ENCODE measurements around the gene ANAPC2.

DNA sequence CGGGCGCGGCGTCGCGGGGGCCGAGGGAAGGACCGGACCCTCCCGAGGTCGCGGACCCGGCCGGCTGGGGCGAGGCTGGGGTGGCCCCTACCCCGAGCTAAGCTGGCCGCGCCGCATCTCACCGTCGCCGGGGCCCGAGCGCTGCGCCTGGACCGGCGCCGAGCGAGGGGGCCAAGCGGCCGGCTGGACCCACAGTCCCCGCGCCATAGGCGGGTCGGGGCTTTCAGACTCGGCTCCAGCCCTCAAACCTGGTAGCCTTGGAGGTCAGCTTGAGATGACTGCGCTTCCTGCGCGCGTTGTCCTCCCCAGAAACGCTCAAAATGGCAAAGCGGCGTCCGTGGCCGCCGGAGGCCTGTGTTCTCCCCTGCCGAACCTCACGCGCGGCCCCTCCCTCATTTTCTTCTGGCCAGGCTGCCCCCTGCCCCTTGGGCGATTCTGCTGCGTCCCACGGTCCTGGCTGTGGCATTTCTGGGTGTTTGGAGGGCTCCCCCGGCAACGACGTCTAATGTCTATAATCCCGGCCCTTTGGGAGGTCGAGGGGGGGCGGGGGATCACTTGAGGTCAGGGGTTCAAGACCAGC lies 58.1 kb downstream of the ANAPC2 start:
- TF ChIP-seq EZH2phosphoT487 (IDR thresholded peaks at IDR 0.05; ENCODE audit: low read depth): no peak
- no peak for TF ChIP-seq CTCF (IDR thresholded peaks at IDR 0.05; ENCODE audit: low read depth, low read length)

All from OCI-LY3 (cell line).